ENCODE data around the gene GLYAT.
A peak's percentile ranks its signal among the peaks of the same experiment; 100 is the strongest.

GLYAT gene

DNA sequence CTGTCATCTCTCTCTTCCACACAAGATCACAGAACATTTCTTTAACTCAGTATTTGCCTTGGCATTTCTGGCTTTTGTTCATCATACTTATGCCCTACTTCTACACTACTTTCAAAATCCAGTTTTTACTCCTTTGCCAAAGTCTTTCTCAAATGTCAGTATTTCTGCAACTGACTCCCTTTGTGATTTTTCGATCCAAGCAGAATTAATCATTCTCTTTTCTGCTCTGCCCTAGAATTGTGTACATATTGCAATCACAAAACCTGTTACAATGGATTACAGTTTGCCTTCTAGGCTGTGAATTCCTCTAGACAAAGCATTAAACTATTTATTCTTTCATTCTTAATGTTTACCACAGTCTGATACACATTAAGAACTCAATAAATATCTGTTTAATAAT, 33.3 kb upstream of the GLYAT start:
- TF ChIP-seq, protein P1, sequence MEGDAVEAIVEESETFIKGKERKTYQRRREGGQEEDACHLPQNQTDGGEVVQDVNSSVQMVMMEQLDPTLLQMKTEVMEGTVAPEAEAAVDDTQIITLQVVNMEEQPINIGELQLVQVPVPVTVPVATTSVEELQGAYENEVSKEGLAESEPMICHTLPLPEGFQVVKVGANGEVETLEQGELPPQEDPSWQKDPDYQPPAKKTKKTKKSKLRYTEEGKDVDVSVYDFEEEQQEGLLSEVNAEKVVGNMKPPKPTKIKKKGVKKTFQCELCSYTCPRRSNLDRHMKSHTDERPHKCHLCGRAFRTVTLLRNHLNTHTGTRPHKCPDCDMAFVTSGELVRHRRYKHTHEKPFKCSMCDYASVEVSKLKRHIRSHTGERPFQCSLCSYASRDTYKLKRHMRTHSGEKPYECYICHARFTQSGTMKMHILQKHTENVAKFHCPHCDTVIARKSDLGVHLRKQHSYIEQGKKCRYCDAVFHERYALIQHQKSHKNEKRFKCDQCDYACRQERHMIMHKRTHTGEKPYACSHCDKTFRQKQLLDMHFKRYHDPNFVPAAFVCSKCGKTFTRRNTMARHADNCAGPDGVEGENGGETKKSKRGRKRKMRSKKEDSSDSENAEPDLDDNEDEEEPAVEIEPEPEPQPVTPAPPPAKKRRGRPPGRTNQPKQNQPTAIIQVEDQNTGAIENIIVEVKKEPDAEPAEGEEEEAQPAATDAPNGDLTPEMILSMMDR (IDR thresholded peaks at IDR 0.05): no peak
- TF ChIP-seq ZFX (IDR thresholded peaks at IDR 0.05; ENCODE audit: borderline replicate concordance): no peak
- H3K27ac ChIP-seq: no peak overlapping the region

DNA sequence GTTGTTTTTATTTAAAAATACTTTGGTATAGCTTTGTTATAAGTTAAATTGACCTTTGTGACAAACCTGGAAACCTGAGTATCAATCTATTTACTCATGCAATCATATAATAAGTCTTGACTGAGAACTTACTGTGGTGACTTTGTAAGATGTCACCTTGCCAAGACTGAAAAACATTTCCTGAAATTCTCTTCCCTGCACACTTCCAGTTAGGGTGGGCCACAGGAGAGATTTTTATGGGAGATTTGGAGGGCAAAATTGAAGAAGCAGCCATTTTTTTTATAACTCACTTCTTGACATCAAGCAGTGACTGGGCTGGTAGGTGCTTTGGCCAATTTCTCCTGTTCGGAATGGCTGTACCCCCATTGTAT, 31.4 kb upstream of the GLYAT start:
- TF ChIP-seq ZFX (IDR thresholded peaks at IDR 0.05; ENCODE audit: borderline replicate concordance): no peak
- TF ChIP-seq, protein P1 (IDR thresholded peaks at IDR 0.05): no peak
- peak overlapping the region; percentile 83 for H3K27ac ChIP-seq

GRCh38 chr11:58762284-58763119, 30.8 kb upstream of the GLYAT start:
- TF ChIP-seq, protein P1 (IDR thresholded peaks at IDR 0.05): no peak
- TF ChIP-seq ZFX (IDR thresholded peaks at IDR 0.05; ENCODE audit: borderline replicate concordance): no peak
- peak overlapping the region; percentile 83 for H3K27ac ChIP-seq

DNA sequence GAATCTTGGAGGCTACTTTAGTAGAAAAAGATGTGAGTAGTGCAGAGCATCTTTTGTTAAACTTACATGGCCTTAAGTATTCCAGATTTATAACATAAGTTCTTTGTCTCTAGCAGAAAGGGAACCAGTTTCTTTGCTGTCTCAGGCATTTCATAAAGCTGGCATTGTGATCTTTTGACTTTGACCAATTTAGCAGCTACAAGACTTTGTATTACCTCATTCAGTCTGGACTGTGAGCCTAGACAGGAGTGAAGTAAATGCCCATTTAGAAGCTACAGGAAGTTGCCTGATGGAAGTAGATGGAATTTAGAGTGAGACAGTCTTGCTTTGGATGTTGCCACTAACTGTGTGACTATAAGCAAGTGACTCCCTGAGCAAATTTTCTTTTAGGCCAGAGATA, 25.7 kb upstream of the GLYAT start:
- TF ChIP-seq, protein P1 (IDR thresholded peaks at IDR 0.05): no peak
- TF ChIP-seq ZFX (IDR thresholded peaks at IDR 0.05; ENCODE audit: borderline replicate concordance): no peak
- H3K27ac ChIP-seq: no peak overlapping the region

- TF ChIP-seq ZFX (IDR thresholded peaks at IDR 0.05; ENCODE audit: borderline replicate concordance): no peak
- TF ChIP-seq, protein P1 (IDR thresholded peaks at IDR 0.05): no peak
- H3K27ac ChIP-seq: no peak overlapping the region
These were observed 14.1 kb upstream of the GLYAT start for GRCh38 chr11:58745705-58746364.

- TF ChIP-seq, protein P1 (IDR thresholded peaks at IDR 0.05): no peak
- TF ChIP-seq ZFX (IDR thresholded peaks at IDR 0.05; ENCODE audit: borderline replicate concordance): no peak
- H3K27ac ChIP-seq: no peak overlapping the region
These were observed 13.4 kb upstream of the GLYAT start for GRCh38 chr11:58744988-58745704.
